ENCODE data around the gene XPOT. TPM values are rescaled to one million over a fixed set of nuclear protein-coding genes. Genes with fewer than 3 reads are reported as not detected.

The XPOT gene
- total RNA-seq, 2 donors from 2014 or later, result 94.9 to 100 TPM

DNA sequence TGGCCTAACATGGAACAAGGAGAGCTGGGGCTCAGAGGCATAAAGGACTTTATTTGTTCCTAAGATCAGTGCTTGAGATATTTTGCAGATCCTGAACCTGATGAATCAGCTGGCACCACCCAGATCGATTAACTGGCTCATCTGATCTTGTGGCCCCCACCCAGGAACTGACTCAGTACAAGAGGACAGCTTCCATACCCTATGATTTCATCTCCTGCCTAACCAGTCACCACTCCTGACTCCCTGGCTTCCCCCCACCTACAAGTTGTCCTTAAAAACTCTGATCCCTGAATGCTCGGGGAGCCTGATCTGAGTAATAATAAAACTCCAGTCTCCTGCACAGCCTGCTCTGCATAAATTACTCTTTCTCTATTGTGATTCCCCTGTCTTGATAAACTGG is 18.7 kb upstream of the XPOT start:
- no peaks in the 10 kb centered on the region for H3K36me3 Mint-ChIP-seq (ENCODE audit: low read depth)
- Histone ChIP-seq H3K36me3 (ENCODE audit: control insufficient read depth, insufficient read depth, low read length) (no peaks in the 10 kb centered on the region), H3K4me1 (ENCODE audit: control insufficient read depth, insufficient read depth, low read length) (no peaks in the 10 kb centered on the region), H3K9ac (ENCODE audit: extremely low read depth, low read length, poor library complexity, severe bottlenecking) (no peak overlapping the region), H3K4me3 (ENCODE audit: low read length) (no peak overlapping the region), H3K9me3 (ENCODE audit: control insufficient read depth, low read length) (no peaks in the 10 kb centered on the region), H3K27me3 (ENCODE audit: control insufficient read depth, insufficient read depth, low read length, poor library complexity, severe bottlenecking) (no peaks in the 10 kb centered on the region), H3K27ac (ENCODE audit: low read depth, low read length) (no peak overlapping the region)
- no peak overlapping the region for H3K27ac Mint-ChIP-seq
- no peak for DNase-seq
- H3K4me1 Mint-ChIP-seq, result no peaks in the 10 kb centered on the region
- peaks cover 10% of the 10 kb centered on the region for H3K27me3 Mint-ChIP-seq (ENCODE audit: insufficient read depth)
- WGBS, 2 experiments (ENCODE audit: insufficient coverage in 1 of 2, insufficient read length in 1 of 2), result 82 to 91% methylated on average over 2 of the region's 2 CpGs
- H3K9me3 Mint-ChIP-seq, result peaks cover 7% of the 10 kb centered on the region
- TF ChIP-seq, protein P1, sequence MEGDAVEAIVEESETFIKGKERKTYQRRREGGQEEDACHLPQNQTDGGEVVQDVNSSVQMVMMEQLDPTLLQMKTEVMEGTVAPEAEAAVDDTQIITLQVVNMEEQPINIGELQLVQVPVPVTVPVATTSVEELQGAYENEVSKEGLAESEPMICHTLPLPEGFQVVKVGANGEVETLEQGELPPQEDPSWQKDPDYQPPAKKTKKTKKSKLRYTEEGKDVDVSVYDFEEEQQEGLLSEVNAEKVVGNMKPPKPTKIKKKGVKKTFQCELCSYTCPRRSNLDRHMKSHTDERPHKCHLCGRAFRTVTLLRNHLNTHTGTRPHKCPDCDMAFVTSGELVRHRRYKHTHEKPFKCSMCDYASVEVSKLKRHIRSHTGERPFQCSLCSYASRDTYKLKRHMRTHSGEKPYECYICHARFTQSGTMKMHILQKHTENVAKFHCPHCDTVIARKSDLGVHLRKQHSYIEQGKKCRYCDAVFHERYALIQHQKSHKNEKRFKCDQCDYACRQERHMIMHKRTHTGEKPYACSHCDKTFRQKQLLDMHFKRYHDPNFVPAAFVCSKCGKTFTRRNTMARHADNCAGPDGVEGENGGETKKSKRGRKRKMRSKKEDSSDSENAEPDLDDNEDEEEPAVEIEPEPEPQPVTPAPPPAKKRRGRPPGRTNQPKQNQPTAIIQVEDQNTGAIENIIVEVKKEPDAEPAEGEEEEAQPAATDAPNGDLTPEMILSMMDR (conservative IDR thresholded peaks at IDR 0.05), result no peak
- H3K4me3 Mint-ChIP-seq, result no peak overlapping the region

DNA sequence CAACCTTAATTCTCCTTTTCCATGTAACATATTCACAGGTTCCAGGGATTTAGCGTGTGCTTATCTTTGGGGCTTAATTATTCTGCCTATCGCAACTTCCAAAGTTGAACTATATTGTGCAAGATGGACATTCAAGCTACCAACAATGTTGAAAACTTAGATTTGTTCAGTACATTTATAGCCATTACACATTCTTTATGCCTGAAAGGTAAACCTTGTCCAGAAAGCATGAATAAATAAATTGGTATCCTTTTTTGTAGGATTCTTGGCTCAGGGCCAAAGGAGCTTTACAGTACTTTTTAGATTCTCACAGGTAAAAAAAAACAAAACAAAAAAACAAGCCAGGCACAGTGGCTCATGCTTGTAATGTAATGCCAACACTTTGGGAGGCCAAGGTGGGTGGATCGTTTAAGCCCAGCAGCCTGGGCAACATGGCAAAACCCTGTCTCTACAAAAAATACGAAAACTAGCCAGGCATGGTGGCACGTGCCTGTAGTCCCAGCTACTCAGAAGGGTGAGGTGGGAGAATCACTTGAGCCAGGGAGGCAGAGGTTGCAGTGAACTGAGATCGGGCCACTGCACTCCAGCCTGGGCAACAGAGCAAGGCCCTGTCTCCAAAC is 16.9 kb upstream of the XPOT start:
- WGBS, 2 experiments (ENCODE audit: insufficient coverage in 1 of 2, insufficient read length in 1 of 2), result 87 to 95% methylated on average over 5 of the region's 6 CpGs
- H3K27ac ChIP-seq (ENCODE audit: low read depth, low read length), result no peak overlapping the region
- no peaks in the 10 kb centered on the region for H3K9me3 ChIP-seq (ENCODE audit: control insufficient read depth, low read length)
- TF ChIP-seq, protein P1 (conservative IDR thresholded peaks at IDR 0.05), result no peak
- H3K36me3 Mint-ChIP-seq (ENCODE audit: low read depth), result no peaks in the 10 kb centered on the region
- no peak overlapping the region for H3K4me3 ChIP-seq (ENCODE audit: low read length)
- peaks cover 21% of the 10 kb centered on the region for H3K27me3 Mint-ChIP-seq (ENCODE audit: insufficient read depth)
- H3K36me3 ChIP-seq (ENCODE audit: control insufficient read depth, insufficient read depth, low read length), result no peaks in the 10 kb centered on the region
- no peak overlapping the region for H3K4me3 Mint-ChIP-seq
- DNase-seq, result peak; percentile 14
- no peaks in the 10 kb centered on the region for H3K4me1 ChIP-seq (ENCODE audit: control insufficient read depth, insufficient read depth, low read length)
- no peak overlapping the region for H3K27ac Mint-ChIP-seq
- H3K27me3 ChIP-seq (ENCODE audit: control insufficient read depth, insufficient read depth, low read length, poor library complexity, severe bottlenecking), result no peaks in the 10 kb centered on the region
- H3K9ac ChIP-seq (ENCODE audit: extremely low read depth, low read length, poor library complexity, severe bottlenecking), result no peak overlapping the region
- H3K4me1 Mint-ChIP-seq, result no peaks in the 10 kb centered on the region
- no peaks in the 10 kb centered on the region for H3K9me3 Mint-ChIP-seq

DNA sequence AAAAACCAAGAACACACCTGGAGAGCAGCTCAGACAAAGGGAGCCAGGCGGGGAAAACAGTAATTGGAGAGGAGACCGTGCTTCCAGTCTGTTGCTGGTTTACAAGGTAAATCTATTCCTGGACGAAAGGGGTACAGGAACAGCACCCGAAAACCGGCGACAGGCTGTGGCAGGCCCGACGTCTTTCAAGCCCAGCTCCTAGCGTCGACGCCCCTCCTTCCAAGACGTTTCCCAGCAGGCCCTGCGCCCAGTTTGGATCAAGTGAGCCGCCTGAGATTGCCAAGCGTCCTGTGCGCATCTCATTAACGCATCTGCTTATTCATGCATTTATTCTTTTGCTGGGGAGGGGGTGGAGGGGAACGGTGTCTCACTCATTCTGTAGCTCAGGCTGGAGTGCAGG is 15.0 kb upstream of the XPOT start:
- Histone ChIP-seq H3K9me3 (ENCODE audit: control insufficient read depth, low read length) (no peaks in the 10 kb centered on the region), H3K4me3 (ENCODE audit: low read length) (no peak overlapping the region), H3K27me3 (ENCODE audit: control insufficient read depth, insufficient read depth, low read length, poor library complexity, severe bottlenecking) (no peaks in the 10 kb centered on the region), H3K4me1 (ENCODE audit: control insufficient read depth, insufficient read depth, low read length) (no peaks in the 10 kb centered on the region), H3K27ac (ENCODE audit: low read depth, low read length) (no peak overlapping the region), H3K36me3 (ENCODE audit: control insufficient read depth, insufficient read depth, low read length) (no peaks in the 10 kb centered on the region), H3K9ac (ENCODE audit: extremely low read depth, low read length, poor library complexity, severe bottlenecking) (no peak overlapping the region)
- H3K36me3 Mint-ChIP-seq (ENCODE audit: low read depth), result no peaks in the 10 kb centered on the region
- H3K4me3 Mint-ChIP-seq, result no peak overlapping the region
- TF ChIP-seq, protein P1 (conservative IDR thresholded peaks at IDR 0.05), result no peak
- DNase-seq, result peak; percentile 53
- no peaks in the 10 kb centered on the region for H3K4me1 Mint-ChIP-seq
- no peaks in the 10 kb centered on the region for H3K9me3 Mint-ChIP-seq
- 91 to 98% methylated on average over 17 to 18 of the region's 18 CpGs for WGBS, 2 experiments (ENCODE audit: insufficient coverage in 1 of 2, insufficient read length in 1 of 2)
- no peak overlapping the region for H3K27ac Mint-ChIP-seq
- peaks cover 21% of the 10 kb centered on the region for H3K27me3 Mint-ChIP-seq (ENCODE audit: insufficient read depth)
